GM23248 (cell line): Measurements from ENCODE around the gene FKBP1A. TPM values are rescaled to one million over a fixed set of nuclear protein-coding genes. Genes with fewer than 3 reads are reported as not detected.
A peak's percentile ranks its signal among the peaks of the same experiment; 100 is the strongest.

Experiments
- DNase-seq: peaks from one replicate; pipeline ENCODE4 v3.0.0-alpha.2; 2015
- H2AFZ ChIP-seq: fragments of 200-600 bp; sonication (generic); 2 replicates; pipeline ENCODE4 v1.6.1; 2016; ENCODE audit warnings: antibody characterized with exemption
- H3F3A ChIP-seq: fragments of 200-600 bp; sonication (generic); 2 replicates; pipeline ENCODE4 v1.6.1; 2016; ENCODE audit warnings: mild to moderate bottlenecking, antibody characterized with exemption, mixed run types; ENCODE audit not compliant: insufficient read depth
- H3K27ac ChIP-seq: fragments of 200-600 bp; sonication (generic); 2 replicates; pipeline ENCODE4 v1.5.1; 2016; ENCODE audit warnings: mild to moderate bottlenecking
- H3K27me3 ChIP-seq: fragments of 200-600 bp; sonication (generic); replicated peaks from 2 replicates; pipeline ENCODE4 v1.6.1; 2016; ENCODE audit warnings: mild to moderate bottlenecking; ENCODE audit not compliant: insufficient read depth
- H3K36me3 ChIP-seq: fragments of 200-600 bp; sonication (generic); 2 replicates; pipeline ENCODE4 v1.6.1; 2016; ENCODE audit warnings: low read depth, mild to moderate bottlenecking
- H3K4me1 ChIP-seq: fragments of 200-600 bp; sonication (generic); 2 replicates; pipeline ENCODE4 v1.6.1; 2016; ENCODE audit warnings: mild to moderate bottlenecking; ENCODE audit not compliant: insufficient read depth
- H3K4me2 ChIP-seq: fragments of 200-600 bp; sonication (generic); one replicate; pipeline ENCODE4 v1.6.1; 2016; ENCODE audit warnings: mild to moderate bottlenecking; ENCODE audit not compliant: unreplicated experiment
- H3K4me3 ChIP-seq: fragments of 200-600 bp; sonication (generic); 2 replicates; pipeline ENCODE4 v1.5.1; 2016; ENCODE audit warnings: mild to moderate bottlenecking
- H3K79me2 ChIP-seq: fragments of 200-600 bp; sonication (generic); 2 replicates; pipeline ENCODE4 v1.6.1; 2016; ENCODE audit warnings: mild to moderate bottlenecking; ENCODE audit not compliant: insufficient read depth
- H3K9ac ChIP-seq: fragments of 200-600 bp; sonication (generic); 2 replicates; pipeline ENCODE4 v1.6.1; 2016; ENCODE audit warnings: mild to moderate bottlenecking
- H3K9me2 ChIP-seq: fragments of 200-600 bp; sonication (generic); 2 replicates; pipeline ENCODE4 v1.6.1; 2016; ENCODE audit warnings: mixed run types, mild to moderate bottlenecking, moderate library complexity; ENCODE audit not compliant: insufficient read depth
- H3K9me3 ChIP-seq: fragments of 200-600 bp; sonication (generic); one replicate; pipeline ENCODE4 v1.6.1; 2017; ENCODE audit warnings: low read depth
- H4K20me1 ChIP-seq: fragments of 200-600 bp; sonication (generic); 2 replicates; pipeline ENCODE4 v1.6.0; 2016; ENCODE audit not compliant: insufficient read depth
- EZH2 ChIP-seq: fragments of 200-600 bp; sonication (generic); IDR thresholded peaks from 2 replicates; pipeline ENCODE4 v1.6.1; 2018; ENCODE audit warnings: antibody characterized with exemption, mild to moderate bottlenecking; ENCODE audit not compliant: insufficient read depth, poor library complexity, severe bottlenecking
- EZH2phosphoT487 ChIP-seq: fragments of 200-600 bp; sonication (generic); IDR thresholded peaks from 2 replicates; pipeline ENCODE4 v1.6.1; 2018; ENCODE audit warnings: antibody characterized with exemption, moderate library complexity, mild to moderate bottlenecking, low read depth; ENCODE audit not compliant: insufficient read depth
- WGBS, 2 experiments: methylation state at CpG; one replicate each; pipeline ENCODE4 v1.1.6; 2015 to 2017; ENCODE audit warnings: low lambda C conversion rate in 2 of 2, low coverage in 1 of 2; ENCODE audit errors: missing lambda C conversion rate in 2 of 2; 5-methylcytosine and 5-hydroxymethylcytosine counted together
- in situ Hi-C: fragments of 300-500 bp; cut with MboI; formaldehyde crosslinking; loops from 2 replicates; pipeline ENCODE4 v1.15.0; 2020
- polyA plus RNA-seq: library from polyadenylated mRNA; unstranded; fragments of >200 nt; fragmentation: Nextera tagmentation; extraction: Ambion mirVana; gene quantifications from 2 replicates; pipeline ENCODE4 v1.2.1, GENCODE V29; 2016
- total RNA-seq: library from RNA; depleted of rRNA; stranded (reverse); fragments of >200 nt; shearing (Covaris generic); gene quantifications from 2 replicates; pipeline ENCODE4 v1.2.3, GENCODE V29; 2014

FKBP1A gene
- total and polyA plus RNA-seq, 2 experiments from 2014 or later = 162 to 844 TPM

- Histone ChIP-seq H3K79me2 (peaks cover 100% of the 10 kb centered on the region), H4K20me1 (peaks cover 29% of the 10 kb centered on the region; the same call in 1 of the 2 replicates), H3K4me2 (no peak overlapping the region), H3F3A (peaks cover 39% of the 10 kb centered on the region), H3K9me3 (no peaks in the 10 kb centered on the region), H3K27ac (no peak overlapping the region), H3K9me2 (no peaks in the 10 kb centered on the region), H3K4me1 (peaks cover 26% of the 10 kb centered on the region), H3K4me3 (no peak overlapping the region), H3K27me3 (no peaks in the 10 kb centered on the region), H3K9ac (no peak overlapping the region), H3K36me3 (peaks cover 3% of the 10 kb centered on the region; the same call in 1 of the 2 replicates), H2AFZ (no peak overlapping the region)
- DNase-seq = no peak
- in situ Hi-C loops = no loop called here
- 80 to 88% methylated on average over 5 of the region's 5 CpGs for WGBS, 2 experiments
- no peak for TF ChIP-seq EZH2phosphoT487
- TF ChIP-seq EZH2 = no peak
Observed at GRCh38 chr20:1383623-1384404, 9.0 kb downstream of the FKBP1A start.

- 28 to 32% methylated on average over 4 of the region's 4 CpGs for WGBS, 2 experiments
- Histone ChIP-seq H3K4me2 (peak overlapping the region; percentile 42), H3K4me1 (peaks cover 33% of the 10 kb centered on the region), H3K9ac (peak overlapping the region; percentile 38; the same call in 1 of the 2 replicates), H3K79me2 (peaks cover 100% of the 10 kb centered on the region), H4K20me1 (peaks cover 29% of the 10 kb centered on the region; the same call in 1 of the 2 replicates), H3K9me2 (no peaks in the 10 kb centered on the region), H3K4me3 (no peak overlapping the region), H3K27ac (peak overlapping the region; percentile 76), H2AFZ (no peak overlapping the region), H3F3A (peaks cover 39% of the 10 kb centered on the region), H3K27me3 (no peaks in the 10 kb centered on the region), H3K9me3 (no peaks in the 10 kb centered on the region), H3K36me3 (peaks cover 3% of the 10 kb centered on the region; the same call in 1 of the 2 replicates)
- DNase-seq = peak; percentile 87
- TF ChIP-seq EZH2phosphoT487 (no peak), EZH2 (no peak)
- in situ Hi-C loops = no loop called here
Observed at GRCh38 chr20:1382670-1383069, 10.2 kb downstream of the FKBP1A start.

GRCh38 chr20:1381753-1382591 is 10.9 kb downstream of the FKBP1A start:
- Histone ChIP-seq H3F3A (peaks cover 39% of the 10 kb centered on the region), H3K4me3 (no peak overlapping the region), H3K36me3 (peaks cover 3% of the 10 kb centered on the region; the same call in 1 of the 2 replicates), H2AFZ (no peak overlapping the region), H3K9ac (peak overlapping the region; percentile 38; the same call in 1 of the 2 replicates), H3K4me1 (peaks cover 40% of the 10 kb centered on the region), H3K9me2 (no peaks in the 10 kb centered on the region), H3K9me3 (no peaks in the 10 kb centered on the region), H3K27me3 (no peaks in the 10 kb centered on the region), H4K20me1 (peaks cover 29% of the 10 kb centered on the region; the same call in 1 of the 2 replicates), H3K4me2 (peak overlapping the region; percentile 42), H3K79me2 (peaks cover 100% of the 10 kb centered on the region), H3K27ac (peak overlapping the region; percentile 76)
- in situ Hi-C loops = no loop called here
- 41 to 46% methylated on average over 6 of the region's 6 CpGs for WGBS, 2 experiments
- TF ChIP-seq EZH2 (no peak), EZH2phosphoT487 (no peak)
- peak; percentile 49 for DNase-seq

- H3K9ac ChIP-seq = no peak overlapping the region
- H3K4me2 ChIP-seq = no peak overlapping the region
- TF ChIP-seq EZH2 (no peak), EZH2phosphoT487 (no peak)
- no peaks in the 10 kb centered on the region for H3K9me3 ChIP-seq
- WGBS, 2 experiments = 97 to 100% methylated on average over 6 of the region's 6 CpGs
- in situ Hi-C loops = no loop called here
- H3K4me3 ChIP-seq = no peak overlapping the region
- no peaks in the 10 kb centered on the region for H3K27me3 ChIP-seq
- no peak overlapping the region for H2AFZ ChIP-seq
- peaks cover 55% of the 10 kb centered on the region for H3K4me1 ChIP-seq
- no peak for DNase-seq
- no peak overlapping the region for H3K27ac ChIP-seq
- H3K9me2 ChIP-seq = no peaks in the 10 kb centered on the region
- peaks cover 29% of the 10 kb centered on the region; the same call in 1 of the 2 replicates for H4K20me1 ChIP-seq
- peaks cover 100% of the 10 kb centered on the region for H3K79me2 ChIP-seq
- peaks cover 3% of the 10 kb centered on the region; the same call in 1 of the 2 replicates for H3K36me3 ChIP-seq
- peaks cover 45% of the 10 kb centered on the region for H3F3A ChIP-seq
Observed at GRCh38 chr20:1378735-1379125, 14.1 kb downstream of the FKBP1A start.
